HepG2 (cell line): ENCODE results near the gene IL12A. TPM values are rescaled to one million over a fixed set of nuclear protein-coding genes. Genes with fewer than 3 reads are reported as not detected.

Experiments used
- ATAC-seq: fragments of 200-7000 bp; cut with Tn5 transposase; 3 replicates; pipeline ENCODE4 v1.9.1; 2020; ENCODE audit warnings: mild to moderate bottlenecking, moderate library complexity
- BruUV-seq: library from RNA; stranded (reverse); fragments of 400-500 nt; replicated peaks from 2 replicates; lab custom pipeline; 2021; lab: Mats Ljungman, UMichigan
- CTCF ChIA-PET: fragments of 300-600 bp; formaldehyde crosslinking; extraction: SDS; loops from one replicate; lab custom pipeline; 2021; ENCODE audit warnings: low total read pairs, inconsistent platforms, low intra/inter-chr PET ratio; lab: Yijun Ruan, JAX
- POLR2A ChIA-PET: fragments of 350-600 bp; sonication (Branson Sonifier 250); formaldehyde crosslinking; loops from one replicate; lab custom pipeline; 2020; ENCODE audit warnings: antibody characterized with exemption, inconsistent platforms; lab: Yijun Ruan, JAX
- DNase-seq: peaks from one replicate; pipeline ENCODE4 v3.0.0-alpha.2; 2015; ENCODE audit warnings: low spot score
- FAIRE-seq: peaks from 3 replicates; lab custom pipeline; 2011; peaks lifted over from hg19 to GRCh38; lab: Jason Lieb, UNC
- H2AFZ ChIP-seq: one replicate; pipeline ENCODE4 v1.6.1; 2011; ENCODE audit warnings: low read length, inconsistent platforms
- H3K27ac ChIP-seq: fragments of 300-600 bp; 3 replicates; pipeline ENCODE4 v1.8.0; 2011; ENCODE audit warnings: mixed run types, mild to moderate bottlenecking, mixed read lengths, low read length, inconsistent platforms; ENCODE audit not compliant: insufficient read depth; ENCODE audit errors: extremely low read length
- H3K27me3 ChIP-seq, 2 experiments: fragments of 200-600 bp in 1 of 2; 2 replicates in 1 of 2; 3 replicates in 1 of 2; pipeline versions ENCODE4 v1.6.0 to v1.8.0; 2011; ENCODE audit warnings: low read length in 2 of 2, mild to moderate bottlenecking in 2 of 2, moderate library complexity in 2 of 2, inconsistent platforms in 1 of 2; ENCODE audit not compliant: insufficient read depth in 2 of 2, control insufficient read depth in 1 of 2
- H3K36me3 ChIP-seq, 2 experiments: fragments of 200-600 bp in 1 of 2; replicated peaks in 1 of 2; 2 replicates in 1 of 2; 3 replicates in 1 of 2; pipeline versions ENCODE4 v1.5.1 to v1.8.0; 2011; ENCODE audit warnings: low read length in 2 of 2, inconsistent platforms in 1 of 2; ENCODE audit not compliant: insufficient read depth in 2 of 2, control insufficient read depth in 1 of 2
- H3K4me1 ChIP-seq: 2 replicates; pipeline ENCODE4 v1.5.1; 2012; ENCODE audit warnings: low read length, inconsistent platforms; ENCODE audit not compliant: insufficient read depth
- H3K4me2 ChIP-seq: 2 replicates; pipeline ENCODE4 v1.6.0; 2011; ENCODE audit warnings: low read depth, low read length, inconsistent platforms
- H3K4me3 ChIP-seq, 3 experiments: fragments of 200-600 bp in 1 of 3; sonication (generic), shearing (Covaris generic) in 1 of 3; replicated peaks in 1 of 3; 2 replicates each; pipeline ENCODE4 v1.5.1; 2011 to 2016; ENCODE audit warnings: low read length in 3 of 3, inconsistent platforms in 2 of 3, low read depth in 2 of 3, mild to moderate bottlenecking in 2 of 3, control low read depth in 1 of 3, mixed read lengths in 1 of 3; ENCODE audit not compliant: insufficient read depth in 1 of 3
- H3K79me2 ChIP-seq: one replicate; pipeline ENCODE4 v1.6.1; 2011; ENCODE audit warnings: low read length, inconsistent platforms; ENCODE audit not compliant: insufficient read depth
- H3K9ac ChIP-seq: 2 replicates; pipeline ENCODE4 v1.6.0; 2011; ENCODE audit warnings: mild to moderate bottlenecking, low read depth, low read length, inconsistent platforms; ENCODE audit not compliant: insufficient read depth
- H3K9me3 ChIP-seq: 2 replicates; pipeline ENCODE4 v1.5.1; 2012; ENCODE audit warnings: mild to moderate bottlenecking, low read length
- H4K20me1 ChIP-seq: 2 replicates; pipeline ENCODE4 v1.6.0; 2011; ENCODE audit warnings: inconsistent platforms, mild to moderate bottlenecking, low read length, moderate library complexity; ENCODE audit not compliant: insufficient read depth
- BORCS8-MEF2B ChIP-seq: sonication (generic); formaldehyde crosslinking; IDR thresholded peaks from 2 replicates; pipeline ENCODE4 v1.8.0; 2022; ENCODE audit warnings: mild to moderate bottlenecking, missing genetic modification reagents
- CBX1 ChIP-seq: IDR thresholded peaks from one replicate; pipeline ENCODE4 v1.6.1; 2016; ENCODE audit warnings: antibody characterized with exemption, low read depth
- ELF1 ChIP-seq: sonication (generic); formaldehyde crosslinking; IDR thresholded peaks from 2 replicates; pipeline ENCODE4 v1.4.0; 2020; ENCODE audit warnings: missing genetic modification reagents
- ISL2 ChIP-seq: sonication (generic); formaldehyde crosslinking; IDR thresholded peaks from 2 replicates; pipeline ENCODE4 v1.5.0; 2020; ENCODE audit warnings: missing genetic modification reagents
- KMT2B ChIP-seq: IDR thresholded peaks from 2 replicates; pipeline ENCODE4 v1.6.1; 2016; ENCODE audit warnings: missing genetic modification reagents, missing compliant biosample characterization
- NKX3-1 ChIP-seq: sonication (generic); formaldehyde crosslinking; IDR thresholded peaks from 2 replicates; pipeline ENCODE4 v1.5.0; 2020; ENCODE audit warnings: missing genetic modification reagents
- NR2F6 ChIP-seq, 2 experiments: IDR thresholded peaks; 2 replicates each; pipeline ENCODE4 v1.6.1; 2016; ENCODE audit warnings: antibody characterized with exemption in 1 of 2, mild to moderate bottlenecking in 1 of 2
- SNAPC2 ChIP-seq: sonication (generic); formaldehyde crosslinking; IDR thresholded peaks from 2 replicates; pipeline ENCODE4 v1.8.1; 2022; ENCODE audit warnings: mild to moderate bottlenecking, missing genetic modification reagents
- STAT5B ChIP-seq: sonication (generic); formaldehyde crosslinking; IDR thresholded peaks from 2 replicates; pipeline ENCODE4 v1.4.0; 2020; ENCODE audit warnings: missing genetic modification reagents
- ZFP82 ChIP-seq: sonication (generic); formaldehyde crosslinking; IDR thresholded peaks from 2 replicates; pipeline ENCODE4 v1.5.1; 2020; ENCODE audit warnings: mild to moderate bottlenecking, missing genetic modification reagents, borderline replicate concordance
- ZNF256 ChIP-seq: sonication (generic); formaldehyde crosslinking; conservative IDR thresholded peaks from 2 replicates; pipeline ENCODE4 v1.4.0; 2020; ENCODE audit warnings: missing genetic modification reagents
- ZNF317 ChIP-seq: sonication (generic); formaldehyde crosslinking; IDR thresholded peaks from 2 replicates; pipeline ENCODE4 v1.5.0; 2020; ENCODE audit warnings: mild to moderate bottlenecking, missing genetic modification reagents
- ZNF367 ChIP-seq: sonication (generic); formaldehyde crosslinking; IDR thresholded peaks from 2 replicates; pipeline ENCODE4 v1.4.0; 2020; ENCODE audit warnings: missing genetic modification reagents, borderline replicate concordance
- ZNF460 ChIP-seq: sonication (generic); formaldehyde crosslinking; IDR thresholded peaks from 2 replicates; pipeline ENCODE4 v1.5.1; 2020; ENCODE audit warnings: missing genetic modification reagents, mild to moderate bottlenecking, borderline replicate concordance
- WGBS: methylation state at CpG from one replicate; pipeline ENCODE4 v1.1.6; 2017; ENCODE audit warnings: low lambda C conversion rate; 5-methylcytosine and 5-hydroxymethylcytosine counted together
- in situ Hi-C: cut with HindIII; loops from 2 replicates; pipeline ENCODE4 v1.10.0; 2017; ENCODE audit warnings: low pct_unique_long_range_greater_than_20kb; ENCODE audit not compliant: extremely low pct_ligation_motif_present
- intact Hi-C: fragments of 100-400 bp; cut with micrococcal nuclease; formaldehyde crosslinking; loops from one replicate; pipeline ENCODE4 v1.10.0; 2022; ENCODE audit not compliant: unreplicated experiment
- polyA plus RNA-seq, 8 experiments: library from polyadenylated mRNA; depleted of rRNA in 3 of 8; stranded (reverse) in 7 of 8; unstranded in 1 of 8; fragments of >200 nt; fragmentation: Illumina TruSeq in 4 of 8; extraction: Trizol in 4 of 8; gene quantifications; 2 replicates each; pipeline versions ENCODE4 v1.2.1 to v1.2.3, GENCODE V29; 2011 to 2016; ENCODE audit warnings: low read depth in 4 of 8, missing spikeins in 1 of 8, mixed read lengths in 1 of 8; ENCODE audit not compliant: insufficient read depth in 1 of 8
- total RNA-seq, 5 experiments: library from RNA; depleted of rRNA; stranded (reverse); fragments of >200 nt; fragmentation: Illumina TruSeq; extraction: Trizol; gene quantifications; 2 replicates each; pipeline ENCODE4 v1.2.3, GENCODE V29; 2016; ENCODE audit warnings: low read depth in 1 of 5
- TF ChIP-seq, protein P1 (sequence below): sonication (generic); formaldehyde crosslinking; conservative IDR thresholded peaks from 2 replicates; pipeline ENCODE4 v1.4.0; 2020; ENCODE audit warnings: mild to moderate bottlenecking, missing genetic modification reagents, moderate library complexity
- TF ChIP-seq, protein P2 (sequence below): IDR thresholded peaks from 2 replicates; pipeline ENCODE4 v1.6.1; 2012; ENCODE audit warnings: low read depth, low read length, improper control_type of control experiment

Gene IL12A
- total and polyA plus RNA-seq, 2 of the 13 experiments (the other 11 are each of a cell fraction or from before 2014, with no cell fraction given), result 0.36 to 1.1 TPM

DNA sequence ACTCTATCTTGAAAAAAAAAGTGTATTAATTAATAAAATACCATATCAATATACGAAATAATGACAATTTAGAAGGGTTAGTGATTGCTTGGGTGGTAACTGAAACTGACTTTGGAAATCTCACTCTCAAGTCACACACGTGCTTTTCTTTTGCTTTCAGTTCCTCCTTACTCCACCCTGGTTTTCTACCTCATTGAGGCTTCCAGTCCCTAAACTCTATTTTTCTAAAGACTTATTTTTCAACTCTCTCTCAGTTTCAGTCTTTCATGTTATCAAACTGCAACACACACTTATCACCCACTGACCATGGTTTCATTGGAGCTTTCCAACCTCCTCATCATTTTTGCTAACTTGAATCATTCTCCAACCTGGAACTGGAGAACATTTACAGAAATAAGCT lies 23.5 kb downstream of the IL12A start:
- DNase-seq, result no peak
- POLR2A ChIA-PET, result no interaction called here
- no peak overlapping the region for H3K4me2 ChIP-seq
- no peaks in the 10 kb centered on the region for H4K20me1 ChIP-seq
- BruUV-seq, result no TSS peak
- H3K27me3 ChIP-seq, result peaks cover 0 to 2% of the 10 kb centered on the region in 2 experiments; a peak in 1 of 5 replicates
- TF ChIP-seq ZNF367 (CRISPR knock-in tag) (no peak), STAT5B (no peak), ZNF317 (no peak), KMT2B (CRISPR knock-in tag) (no peak), ZNF256 (CRISPR knock-in tag) (no peak), ELF1 (CRISPR knock-in tag) (no peak), NKX3-1 (CRISPR knock-in tag) (no peak), BORCS8-MEF2B (no peak), ZNF460 (CRISPR knock-in tag) (no peak), ISL2 (CRISPR knock-in tag) (no peak)
- no peak overlapping the region for H3K4me3 ChIP-seq
- H2AFZ ChIP-seq, result no peak overlapping the region
- FAIRE-seq, result no peak
- H3K27ac ChIP-seq, result no peak overlapping the region
- H3K9ac ChIP-seq, result no peak overlapping the region
- 17% methylated on average over 2 of the region's 2 CpGs for WGBS
- CTCF ChIA-PET, result no interaction called here
- no peaks in the 10 kb centered on the region for H3K36me3 ChIP-seq
- no peak for ATAC-seq
- intact Hi-C loops (no loop called here), in situ Hi-C loops (no loop called here)
- H3K9me3 ChIP-seq, result no peaks in the 10 kb centered on the region
- no peaks in the 10 kb centered on the region; the same call in 1 of the 2 replicates for H3K4me1 ChIP-seq
- H3K79me2 ChIP-seq, result no peaks in the 10 kb centered on the region

- H3K9ac ChIP-seq, result no peak overlapping the region
- no peak overlapping the region for H2AFZ ChIP-seq
- H3K4me1 ChIP-seq, result no peaks in the 10 kb centered on the region; the same call in 1 of the 2 replicates
- BruUV-seq, result no TSS peak
- no peaks in the 10 kb centered on the region; a peak in 1 of 5 replicates for H3K27me3 ChIP-seq
- WGBS, result 8% methylated on average over 1 of the region's 1 CpG
- in situ Hi-C loops (no loop called here), intact Hi-C loops (no loop called here)
- no peaks in the 10 kb centered on the region for H4K20me1 ChIP-seq
- DNase-seq (peak; percentile 52), FAIRE-seq (no peak), ATAC-seq (peak; percentile 68)
- no peaks in the 10 kb centered on the region for H3K9me3 ChIP-seq
- H3K4me2 ChIP-seq, result no peak overlapping the region
- H3K79me2 ChIP-seq, result no peaks in the 10 kb centered on the region
- no peaks in the 10 kb centered on the region for H3K36me3 ChIP-seq
- no peak overlapping the region for H3K4me3 ChIP-seq
- H3K27ac ChIP-seq, result no peak overlapping the region
- POLR2A ChIA-PET, result no interaction called here
- CTCF ChIA-PET, result no interaction called here
- TF ChIP-seq SNAPC2 (CRISPR knock-in tag), result no peak
- TF ChIP-seq, protein P1, sequence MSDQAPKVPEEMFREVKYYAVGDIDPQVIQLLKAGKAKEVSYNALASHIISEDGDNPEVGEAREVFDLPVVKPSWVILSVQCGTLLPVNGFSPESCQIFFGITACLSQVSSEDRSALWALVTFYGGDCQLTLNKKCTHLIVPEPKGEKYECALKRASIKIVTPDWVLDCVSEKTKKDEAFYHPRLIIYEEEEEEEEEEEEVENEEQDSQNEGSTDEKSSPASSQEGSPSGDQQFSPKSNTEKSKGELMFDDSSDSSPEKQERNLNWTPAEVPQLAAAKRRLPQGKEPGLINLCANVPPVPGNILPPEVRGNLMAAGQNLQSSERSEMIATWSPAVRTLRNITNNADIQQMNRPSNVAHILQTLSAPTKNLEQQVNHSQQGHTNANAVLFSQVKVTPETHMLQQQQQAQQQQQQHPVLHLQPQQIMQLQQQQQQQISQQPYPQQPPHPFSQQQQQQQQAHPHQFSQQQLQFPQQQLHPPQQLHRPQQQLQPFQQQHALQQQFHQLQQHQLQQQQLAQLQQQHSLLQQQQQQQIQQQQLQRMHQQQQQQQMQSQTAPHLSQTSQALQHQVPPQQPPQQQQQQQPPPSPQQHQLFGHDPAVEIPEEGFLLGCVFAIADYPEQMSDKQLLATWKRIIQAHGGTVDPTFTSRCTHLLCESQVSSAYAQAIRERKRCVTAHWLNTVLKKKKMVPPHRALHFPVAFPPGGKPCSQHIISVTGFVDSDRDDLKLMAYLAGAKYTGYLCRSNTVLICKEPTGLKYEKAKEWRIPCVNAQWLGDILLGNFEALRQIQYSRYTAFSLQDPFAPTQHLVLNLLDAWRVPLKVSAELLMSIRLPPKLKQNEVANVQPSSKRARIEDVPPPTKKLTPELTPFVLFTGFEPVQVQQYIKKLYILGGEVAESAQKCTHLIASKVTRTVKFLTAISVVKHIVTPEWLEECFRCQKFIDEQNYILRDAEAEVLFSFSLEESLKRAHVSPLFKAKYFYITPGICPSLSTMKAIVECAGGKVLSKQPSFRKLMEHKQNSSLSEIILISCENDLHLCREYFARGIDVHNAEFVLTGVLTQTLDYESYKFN (CRISPR knock-in tag), result 0 out of 2 replicates have a peak, but pooled peaks have one; percentile 12
- TF ChIP-seq NR2F6 (IDR thresholded peaks at IDR 0.05), result peak; percentile 21; the same call in 1 of the 2 replicates
- no peak for TF ChIP-seq NR2F6 (CRISPR knock-in tag; IDR thresholded peaks at IDR 0.05)
- TF ChIP-seq, protein P2, sequence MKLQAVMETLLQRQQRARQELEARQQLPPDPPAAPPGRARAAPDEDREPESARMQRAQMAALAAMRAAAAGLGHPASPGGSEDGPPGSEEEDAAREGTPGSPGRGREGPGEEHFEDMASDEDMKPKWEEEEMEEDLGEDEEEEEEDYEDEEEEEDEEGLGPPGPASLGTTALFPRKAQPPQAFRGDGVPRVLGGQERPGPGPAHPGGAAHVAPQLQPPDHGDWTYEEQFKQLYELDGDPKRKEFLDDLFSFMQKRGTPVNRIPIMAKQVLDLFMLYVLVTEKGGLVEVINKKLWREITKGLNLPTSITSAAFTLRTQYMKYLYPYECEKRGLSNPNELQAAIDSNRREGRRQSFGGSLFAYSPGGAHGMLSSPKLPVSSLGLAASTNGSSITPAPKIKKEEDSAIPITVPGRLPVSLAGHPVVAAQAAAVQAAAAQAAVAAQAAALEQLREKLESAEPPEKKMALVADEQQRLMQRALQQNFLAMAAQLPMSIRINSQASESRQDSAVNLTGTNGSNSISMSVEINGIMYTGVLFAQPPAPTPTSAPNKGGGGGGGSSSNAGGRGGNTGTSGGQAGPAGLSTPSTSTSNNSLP, result 0 out of 2 replicates have a peak, but pooled peaks have one; percentile 18
- no peak for TF ChIP-seq CBX1
- no peak for TF ChIP-seq ZFP82 (CRISPR knock-in tag)
Measured at GRCh38 chr3:160016972-160017371, 28.3 kb downstream of the IL12A start.
